NCI-H774 (cell line): ENCODE data around the gene PTGER1.

Source experiments
- DNase-seq: peaks from one replicate; lab custom pipeline; 2025; lab: John Stamatoyannopoulos, UW

The PTGER1 gene

GRCh38 chr19:14441041-14441938, 33.9 kb downstream of the PTGER1 start:
- DNase-seq = no peak

GRCh38 chr19:14440049-14440448, 35.1 kb downstream of the PTGER1 start:
- DNase-seq = no peak

GRCh38 chr19:14439014-14439413, 36.1 kb downstream of the PTGER1 start:
- no peak for DNase-seq

GRCh38 chr19:14437578-14438140, 37.5 kb downstream of the PTGER1 start:
- no peak for DNase-seq

GRCh38 chr19:14435320-14436050, 39.7 kb downstream of the PTGER1 start:
- no peak for DNase-seq

- DNase-seq = no peak
These were observed 40.4 kb downstream of the PTGER1 start for GRCh38 chr19:14434543-14435319.

- DNase-seq = peak; percentile 59
These were observed 41.3 kb downstream of the PTGER1 start for GRCh38 chr19:14433554-14434501.

GRCh38 chr19:14432791-14433553, 42.2 kb downstream of the PTGER1 start, which contains the start of gene PKN1:
Gene PKN1, plus strand, starts transcription at chr19:14433306. Its CDS starts 216 bp downstream, at chr19:14433522.
- peak; percentile 68 for DNase-seq

GRCh38 chr19:14430712-14431111, 44.4 kb downstream of the PTGER1 start:
- no peak for DNase-seq

- DNase-seq = no peak
These were observed 46.2 kb downstream of the PTGER1 start for GRCh38 chr19:14428882-14429416.

- DNase-seq = no peak
These were observed 47.7 kb downstream of the PTGER1 start for GRCh38 chr19:14427461-14427860.

GRCh38 chr19:14425696-14426138, 49.4 kb downstream of the PTGER1 start:
- no peak for DNase-seq
